GM12878 (cell line): ENCODE results near the gene CLCNKB.
"Not testable (repeated sequence)": the region's sequence is repeated elsewhere in the genome, so short reads cannot be mapped to it uniquely, and the experiment has no call there.

Experiments
- NKRF ChIP-seq: fragments of 450-650 bp; conservative IDR thresholded peaks from 2 replicates; pipeline ENCODE4 v1.6.1; 2017; ENCODE audit warnings: mild to moderate bottlenecking, moderate library complexity
- RCOR1 ChIP-seq: conservative IDR thresholded peaks from 2 replicates; pipeline ENCODE4 v1.6.1; 2012; ENCODE audit warnings: low read depth, low read length, improper control_type of control experiment
- TCF12 ChIP-seq: IDR thresholded peaks from 2 replicates; pipeline ENCODE4 v1.6.1; 2011; ENCODE audit warnings: low read depth, mild to moderate bottlenecking, low read length
- TCF7 ChIP-seq: IDR thresholded peaks from 2 replicates; pipeline ENCODE4 v1.6.1; 2014; ENCODE audit warnings: antibody characterized with exemption, borderline replicate concordance
- TF ChIP-seq, protein P1 (sequence below): IDR thresholded peaks from 2 replicates; pipeline ENCODE4 v1.6.1; 2012; ENCODE audit warnings: low read depth, low read length, improper control_type of control experiment
- TF ChIP-seq, protein P2 (sequence below): fragments of 450-650 bp; formaldehyde crosslinking; IDR thresholded peaks from 2 replicates; pipeline ENCODE4 v1.4.0; 2022; ENCODE audit warnings: mild to moderate bottlenecking, moderate library complexity

DNA sequence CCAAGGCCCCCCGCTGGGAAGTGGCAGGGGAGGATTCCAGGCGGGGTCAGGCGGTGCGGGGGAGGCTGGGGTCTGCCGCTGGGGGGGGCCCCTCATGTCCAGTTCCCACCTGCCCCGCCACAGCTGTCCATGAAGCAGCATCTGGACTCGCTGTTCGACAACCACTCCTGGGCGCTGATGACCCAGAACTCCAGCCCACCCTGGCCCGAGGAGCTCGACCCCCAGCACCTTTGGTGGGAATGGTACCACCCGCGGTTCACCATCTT, 14.6 kb upstream of the CLCNKB start:
- TF ChIP-seq TCF12, RCOR1, NKRF, TCF7: not testable (repeated sequence)
- TF ChIP-seq, protein P1, sequence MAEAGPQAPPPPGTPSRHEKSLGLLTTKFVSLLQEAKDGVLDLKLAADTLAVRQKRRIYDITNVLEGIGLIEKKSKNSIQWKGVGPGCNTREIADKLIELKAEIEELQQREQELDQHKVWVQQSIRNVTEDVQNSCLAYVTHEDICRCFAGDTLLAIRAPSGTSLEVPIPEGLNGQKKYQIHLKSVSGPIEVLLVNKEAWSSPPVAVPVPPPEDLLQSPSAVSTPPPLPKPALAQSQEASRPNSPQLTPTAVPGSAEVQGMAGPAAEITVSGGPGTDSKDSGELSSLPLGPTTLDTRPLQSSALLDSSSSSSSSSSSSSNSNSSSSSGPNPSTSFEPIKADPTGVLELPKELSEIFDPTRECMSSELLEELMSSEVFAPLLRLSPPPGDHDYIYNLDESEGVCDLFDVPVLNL = not testable (repeated sequence)
- TF ChIP-seq, protein P2, sequence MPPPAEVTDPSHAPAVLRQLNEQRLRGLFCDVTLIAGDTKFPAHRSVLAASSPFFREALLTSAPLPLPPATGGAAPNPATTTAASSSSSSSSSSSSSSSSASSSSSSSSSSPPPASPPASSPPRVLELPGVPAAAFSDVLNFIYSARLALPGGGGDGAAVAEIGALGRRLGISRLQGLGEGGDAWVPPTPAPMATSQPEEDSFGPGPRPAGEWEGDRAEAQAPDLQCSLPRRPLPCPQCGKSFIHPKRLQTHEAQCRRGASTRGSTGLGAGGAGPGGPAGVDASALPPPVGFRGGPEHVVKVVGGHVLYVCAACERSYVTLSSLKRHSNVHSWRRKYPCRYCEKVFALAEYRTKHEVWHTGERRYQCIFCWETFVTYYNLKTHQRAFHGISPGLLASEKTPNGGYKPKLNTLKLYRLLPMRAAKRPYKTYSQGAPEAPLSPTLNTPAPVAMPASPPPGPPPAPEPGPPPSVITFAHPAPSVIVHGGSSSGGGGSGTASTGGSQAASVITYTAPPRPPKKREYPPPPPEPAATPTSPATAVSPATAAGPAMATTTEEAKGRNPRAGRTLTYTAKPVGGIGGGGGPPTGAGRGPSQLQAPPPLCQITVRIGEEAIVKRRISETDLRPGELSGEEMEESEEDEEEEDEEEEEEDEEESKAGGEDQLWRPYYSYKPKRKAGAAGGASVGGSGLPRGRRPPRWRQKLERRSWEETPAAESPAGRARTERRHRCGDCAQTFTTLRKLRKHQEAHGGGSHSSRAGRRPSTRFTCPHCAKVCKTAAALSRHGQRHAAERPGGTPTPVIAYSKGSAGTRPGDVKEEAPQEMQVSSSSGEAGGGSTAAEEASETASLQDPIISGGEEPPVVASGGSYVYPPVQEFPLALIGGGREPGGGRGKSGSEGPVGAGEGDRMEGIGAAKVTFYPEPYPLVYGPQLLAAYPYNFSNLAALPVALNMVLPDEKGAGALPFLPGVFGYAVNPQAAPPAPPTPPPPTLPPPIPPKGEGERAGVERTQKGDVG (CRISPR knock-in tag) = not testable (repeated sequence)
